CD4-positive, alpha-beta T cell treated with Interferon gamma for 1 hour (primary cell): ENCODE results near the gene PIEZO1.
A peak's percentile ranks its signal among the peaks of the same experiment; 100 is the strongest.

Experiments
- DNase-seq: peaks from one replicate; pipeline ENCODE4 v3.0.0-alpha.2; 2020

PIEZO1 gene

DNA sequence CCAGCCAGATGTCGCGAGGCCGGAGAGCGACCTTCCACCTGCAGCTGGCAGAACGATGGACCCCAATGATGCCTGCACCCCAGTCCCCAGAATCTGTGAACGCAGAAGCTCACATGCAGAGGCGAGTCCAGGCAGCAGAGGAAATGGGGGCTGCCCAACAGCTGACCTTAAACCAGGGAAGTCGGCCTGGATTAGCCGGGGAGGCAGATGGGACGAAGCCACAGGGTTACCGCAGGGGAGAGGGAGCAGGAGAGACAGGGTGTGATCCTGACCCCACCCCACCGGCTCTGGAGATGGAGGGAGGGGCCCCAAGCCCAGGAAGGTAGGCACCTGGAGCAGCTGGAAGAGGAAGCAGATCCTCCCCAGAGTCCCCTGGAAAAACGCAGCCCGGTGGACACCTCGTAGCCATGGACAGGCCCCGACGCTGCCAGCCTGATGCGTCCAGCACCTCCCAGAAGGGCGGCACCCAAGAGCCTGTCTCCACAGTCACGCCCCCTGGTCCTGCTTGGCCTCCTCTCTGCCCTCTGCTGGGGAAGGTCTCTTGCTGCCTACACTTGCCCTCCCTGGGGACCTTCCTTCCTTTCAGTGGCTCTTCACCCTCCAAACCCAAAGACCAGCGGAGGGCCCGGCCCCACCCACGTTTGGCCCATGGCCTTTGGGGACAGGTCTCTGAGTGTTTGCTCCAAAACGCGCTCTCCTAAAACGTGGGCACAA is 37.3 kb downstream of the PIEZO1 start:
- DNase-seq = peak; percentile 37

DNA sequence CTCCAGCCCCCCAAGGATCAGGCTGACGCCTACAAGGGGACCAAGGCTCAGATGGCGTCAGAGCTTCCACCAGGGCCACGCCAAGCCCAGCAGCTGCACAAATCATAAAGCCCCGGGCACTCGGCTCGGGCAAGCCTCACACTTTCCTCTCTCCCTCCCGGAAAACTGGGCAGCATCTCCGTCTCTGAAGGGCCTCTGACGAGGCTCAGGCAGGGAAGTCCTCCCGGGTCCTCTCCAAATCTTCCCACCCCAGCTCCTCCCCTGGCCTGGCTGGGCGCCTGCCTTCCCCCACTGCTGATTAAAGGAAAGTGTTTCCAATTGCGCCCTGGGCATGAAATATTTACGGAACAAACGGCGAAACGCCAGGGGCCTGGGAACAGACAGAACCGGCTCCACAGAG is 38.5 kb downstream of the PIEZO1 start:
- DNase-seq = no peak

GRCh38 chr16:88744577-88745521 is 40.2 kb downstream of the PIEZO1 start:
- DNase-seq = no peak

GRCh38 chr16:88743693-88744576 is 41.1 kb downstream of the PIEZO1 start:
- DNase-seq = peak; percentile 64

GRCh38 chr16:88742896-88743605 is 42.0 kb downstream of the PIEZO1 start:
- DNase-seq = no peak

- no peak for DNase-seq
Observed at GRCh38 chr16:88741368-88741767, 43.7 kb downstream of the PIEZO1 start.

DNA sequence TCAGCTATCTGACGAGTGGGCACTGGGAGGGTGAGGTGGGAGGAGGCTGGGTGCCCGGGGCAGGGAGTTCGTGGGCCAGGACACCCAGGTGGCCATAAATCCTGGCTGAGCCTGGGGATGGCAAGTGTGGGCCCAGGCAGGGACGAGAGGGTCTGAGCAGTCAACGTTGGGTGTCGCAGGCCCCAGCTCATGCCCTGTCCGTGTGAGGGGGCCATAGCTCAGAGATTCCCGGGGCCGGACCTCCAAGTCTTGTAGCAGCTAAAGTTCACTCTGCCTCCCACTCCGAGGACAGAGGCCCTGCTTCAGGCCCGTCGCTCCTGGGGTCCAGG is 44.3 kb downstream of the PIEZO1 start:
- DNase-seq = no peak

- no peak for DNase-seq
Observed at GRCh38 chr16:88739977-88740726, 44.9 kb downstream of the PIEZO1 start.

DNA sequence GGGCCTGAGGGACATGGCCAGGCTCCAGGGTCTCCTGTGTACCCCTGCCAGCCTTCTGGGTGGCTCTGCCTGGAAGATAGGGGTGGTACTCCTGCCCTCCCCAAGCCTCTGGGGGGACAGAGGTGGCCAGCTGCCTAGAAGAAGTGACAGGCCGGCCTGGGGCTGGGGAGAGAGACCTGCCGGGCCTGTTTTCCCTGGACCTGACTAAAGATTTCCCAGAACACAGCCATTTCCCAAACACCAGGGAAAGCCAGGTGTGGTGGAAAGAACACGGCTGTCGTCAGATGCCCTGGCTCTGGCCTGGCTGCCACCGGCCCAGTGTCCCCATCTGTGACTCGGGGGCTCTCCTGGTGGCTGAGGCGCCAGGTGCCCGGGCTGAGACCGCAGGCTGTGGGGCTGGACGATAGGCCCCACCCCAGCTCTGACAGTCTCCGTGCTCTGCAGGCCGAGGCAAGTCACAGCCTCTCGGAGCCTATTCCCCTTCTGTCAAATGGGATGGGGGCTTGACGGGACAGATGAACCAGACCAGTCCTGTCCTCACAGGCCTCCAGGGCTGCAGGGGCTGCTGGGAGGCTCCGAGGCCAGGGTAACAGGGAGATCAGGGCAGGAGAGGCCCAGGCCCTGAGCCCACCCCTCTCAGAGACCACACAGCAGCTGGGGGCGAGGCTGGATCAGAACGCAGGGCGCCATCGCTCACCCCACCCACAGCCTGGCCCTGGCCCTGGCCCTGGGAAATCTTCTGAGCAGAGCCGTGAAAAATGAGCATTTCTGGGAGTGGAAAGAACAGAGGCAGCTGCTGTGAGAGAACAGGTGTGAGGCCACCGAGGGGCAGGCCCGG is 45.7 kb downstream of the PIEZO1 start:
- DNase-seq = no peak

GRCh38 chr16:88738151-88739084 is 46.6 kb downstream of the PIEZO1 start:
- no peak for DNase-seq

GRCh38 chr16:88737298-88738150 is 47.5 kb downstream of the PIEZO1 start:
- DNase-seq = peak; percentile 84

DNA sequence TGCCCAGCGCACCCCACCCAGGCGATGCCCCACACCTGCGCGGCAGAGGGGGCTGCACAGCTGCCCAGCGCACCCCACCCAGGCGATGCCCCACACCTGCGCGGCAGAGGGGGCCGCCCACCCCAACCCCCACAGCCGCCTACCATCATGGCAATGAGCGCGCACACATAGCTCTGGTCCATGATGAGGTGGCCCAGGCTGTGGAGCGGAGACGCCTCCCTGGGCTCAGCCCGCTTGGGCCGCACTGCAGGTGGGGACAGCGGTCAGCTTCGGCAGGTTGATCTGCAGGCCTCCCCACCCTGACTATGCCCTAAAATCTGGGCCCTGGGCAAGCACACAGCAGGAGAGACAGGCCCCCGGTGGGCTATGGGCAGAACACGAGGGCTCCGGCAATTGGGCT is 48.5 kb downstream of the PIEZO1 start:
- no peak for DNase-seq

DNA sequence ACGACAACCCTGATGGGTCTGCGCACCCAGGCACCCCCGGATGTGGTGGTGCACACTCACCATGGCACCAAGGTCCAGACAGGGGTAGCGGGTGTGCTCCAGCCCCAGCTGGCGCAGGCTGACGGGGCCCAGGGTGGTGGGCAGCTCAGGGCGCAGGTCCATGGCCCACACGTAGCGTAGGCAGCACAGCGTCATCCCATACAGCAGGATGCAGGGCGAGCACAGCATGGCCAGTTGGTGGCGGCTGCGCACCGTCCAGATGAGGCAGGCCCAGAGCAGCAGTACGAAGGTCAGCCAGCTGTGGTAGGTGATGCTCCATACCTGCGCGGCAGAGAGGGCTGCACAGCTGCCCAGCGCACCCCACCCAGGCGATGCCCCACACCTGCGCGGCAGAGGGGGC is 48.9 kb downstream of the PIEZO1 start:
- DNase-seq = no peak

GRCh38 chr16:88735616-88736015 is 49.4 kb downstream of the PIEZO1 start:
- DNase-seq = no peak

GRCh38 chr16:88735121-88735520 is 49.9 kb downstream of the PIEZO1 start:
- DNase-seq = no peak

DNA sequence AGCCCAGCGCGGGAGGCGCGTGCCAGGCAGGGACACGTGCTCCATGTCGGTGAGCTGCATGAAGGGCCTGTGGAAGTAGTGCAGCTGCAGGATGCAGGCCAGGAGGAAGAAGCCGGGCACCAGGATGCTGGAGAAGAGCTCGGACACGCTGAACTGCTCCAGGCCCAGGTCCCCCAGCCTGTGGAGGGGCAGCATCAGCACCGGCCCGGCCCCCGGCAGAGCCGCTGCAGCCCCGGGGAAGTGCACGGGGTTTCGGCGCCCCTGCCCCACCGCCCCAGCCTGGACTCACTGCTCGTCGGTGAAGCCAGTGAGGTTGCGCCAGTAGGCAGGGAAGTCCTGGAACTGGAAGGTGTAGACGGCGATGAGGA is 50.7 kb downstream of the PIEZO1 start:
- no peak for DNase-seq

- no peak for DNase-seq
Observed at GRCh38 chr16:88733630-88734360, 51.2 kb downstream of the PIEZO1 start.

DNA sequence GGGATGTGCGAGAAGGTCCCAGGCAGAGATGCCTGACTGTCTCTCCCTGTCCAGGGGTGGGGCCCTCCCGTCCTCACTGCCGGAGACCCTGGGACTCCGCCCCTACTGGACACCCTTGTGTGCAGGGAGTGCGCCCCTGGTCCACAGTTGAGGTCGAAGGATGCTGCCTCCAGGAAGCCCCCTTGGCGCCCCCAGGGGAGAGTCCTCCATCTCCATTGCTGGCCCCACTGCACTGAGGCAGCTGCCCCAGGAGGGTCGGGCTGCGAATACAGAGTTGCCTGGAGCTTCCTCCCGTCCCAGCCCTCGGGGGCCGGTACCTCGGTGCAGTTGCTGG is 52.1 kb downstream of the PIEZO1 start:
- DNase-seq = no peak
